Left lung (tissue), 10 donors: ENCODE results near the gene PPP2R5D. TPM values are rescaled to one million over a fixed set of nuclear protein-coding genes. Genes with fewer than 3 reads are reported as not detected.
"Not testable (repeated sequence)": the region's sequence is repeated elsewhere in the genome, so short reads cannot be mapped to it uniquely, and the experiment has no call there.

Experiments
- ATAC-seq: fragments of 200-7000 bp; cut with Tn5 transposase; one replicate; pipeline ENCODE4 v1.9.1; 2020; ENCODE audit warnings: moderate library complexity
- DNase-seq, 4 donors: peaks; one replicate each; pipeline ENCODE4 v3.0.0-alpha.2; 2013 to 2020
- H3K27ac ChIP-seq, 2 donors: fragments of 200-600 bp; sonication (generic) in 1 of 2; one replicate each; pipeline versions ENCODE4 v1.5.0 to v1.8.0; 2020 to 2021
- H3K27me3 ChIP-seq, 2 donors: fragments of 200-600 bp; sonication (generic) in 1 of 2; one replicate each; pipeline versions ENCODE4 v1.5.0 to v1.8.0; 2020 to 2021
- H3K36me3 ChIP-seq, 2 donors: fragments of 200-600 bp; sonication (generic) in 1 of 2; one replicate each; pipeline versions ENCODE4 v1.5.0 to v1.8.0; 2020 to 2021
- H3K4me1 ChIP-seq, 2 donors: fragments of 200-600 bp; one replicate each; pipeline ENCODE4 v1.8.0; 2021
- H3K4me3 ChIP-seq, 2 donors: fragments of 200-600 bp; sonication (generic) in 1 of 2; one replicate each; pipeline versions ENCODE4 v1.5.0 to v1.8.0; 2020 to 2021; ENCODE audit warnings: mild to moderate bottlenecking in 1 of 2
- H3K9me3 ChIP-seq, 2 donors: fragments of 200-600 bp; sonication (generic) in 1 of 2; one replicate each; pipeline versions ENCODE4 v1.5.0 to v1.8.0; 2020 to 2021
- CTCF ChIP-seq, 2 donors: fragments of 200-600 bp; sonication (generic) in 1 of 2; IDR thresholded peaks; one replicate each; pipeline versions ENCODE4 v1.5.0 to v1.8.0; 2021; ENCODE audit warnings: antibody characterized with exemption in 2 of 2
- intact Hi-C, 2 donors: fragments of 100-400 bp; cut with DNase I; formaldehyde crosslinking; loops; one replicate each; pipeline versions ENCODE4 v1.11.2 to v1.14.2; 2022
- polyA plus RNA-seq, 6 donors: library from polyadenylated mRNA; unstranded; fragments of 120-200 nt; gene quantifications; one replicate each; pipeline ENCODE4 v1.2.1, GENCODE V29; 2013; ENCODE audit not compliant: insufficient read length in 6 of 6
- total RNA-seq, 2 donors: library from RNA; stranded (reverse); fragmentation: NEBNext Ultra II Directional; extraction: Animal tissue kit (Norgen Biotek cat#: 25700); gene quantifications; one replicate each; pipeline ENCODE4 v1.2.1, GENCODE V29; 2021
- donor health status: DM: no; HTN: yes; CAD: no.
- donor health status: DM: no; HTN: no; CAD: no.

The PPP2R5D gene
- total and polyA plus RNA-seq, 8 donors, result 30.0 to 76.3 (median 62.3) TPM

GRCh38 chr6:42937548-42938427, 46.6 kb upstream of the PPP2R5D start:
- DNase-seq, result peak in 1 of 4 donors; percentile 41
- Histone ChIP-seq H3K9me3 (no peaks in the 10 kb centered on the region), H3K4me3 (no peak overlapping the region), H3K36me3 (peaks cover 0 to 89% of the 10 kb centered on the region in 2 donors), H3K27ac (no peak overlapping the region), H3K27me3 (no peaks in the 10 kb centered on the region), H3K4me1 (peaks cover 0 to 31% of the 10 kb centered on the region in 2 donors)
- no peak for ATAC-seq
- no peak for TF ChIP-seq CTCF (IDR thresholded peaks at IDR 0.05)
- intact Hi-C loops, result no loop called here

GRCh38 chr6:42938428-42938796, 46.0 kb upstream of the PPP2R5D start:
- DNase-seq (no peak), ATAC-seq (no peak)
- Histone ChIP-seq H3K36me3 (peaks cover 0 to 96% of the 10 kb centered on the region in 2 donors), H3K27me3 (no peaks in the 10 kb centered on the region), H3K27ac (no peak overlapping the region), H3K9me3 (no peaks in the 10 kb centered on the region), H3K4me3 (no peak overlapping the region), H3K4me1 (peaks cover 0 to 25% of the 10 kb centered on the region in 2 donors)
- no peak for TF ChIP-seq CTCF (IDR thresholded peaks at IDR 0.05)
- intact Hi-C loops, result no loop called here

GRCh38 chr6:42938987-42939809, 45.2 kb upstream of the PPP2R5D start:
- intact Hi-C loops, result no loop called here
- H3K27ac ChIP-seq, result no peak overlapping the region
- ATAC-seq (no peak), DNase-seq (peak in 1 of 4 donors; percentile 39)
- peaks cover 0 to 17% of the 10 kb centered on the region in 2 donors for H3K4me1 ChIP-seq
- TF ChIP-seq CTCF (IDR thresholded peaks at IDR 0.05), result no peak
- peaks cover 0 to 100% of the 10 kb centered on the region in 2 donors for H3K36me3 ChIP-seq
- no peaks in the 10 kb centered on the region for H3K27me3 ChIP-seq
- no peaks in the 10 kb centered on the region for H3K9me3 ChIP-seq
- no peak overlapping the region for H3K4me3 ChIP-seq

GRCh38 chr6:42939810-42940167, 44.6 kb upstream of the PPP2R5D start:
- Histone ChIP-seq H3K27ac (no peak overlapping the region), H3K4me1 (peaks cover 0 to 11% of the 10 kb centered on the region in 2 donors), H3K27me3 (no peaks in the 10 kb centered on the region), H3K9me3 (no peaks in the 10 kb centered on the region), H3K4me3 (no peak overlapping the region), H3K36me3 (peaks cover 0 to 100% of the 10 kb centered on the region in 2 donors)
- intact Hi-C loops, result no loop called here
- TF ChIP-seq CTCF (IDR thresholded peaks at IDR 0.05), result no peak
- no peak for DNase-seq
- no peak for ATAC-seq

GRCh38 chr6:42940493-42941045, 43.8 kb upstream of the PPP2R5D start:
- Histone ChIP-seq H3K27me3 (no peaks in the 10 kb centered on the region), H3K4me3 (no peak overlapping the region), H3K27ac (no peak overlapping the region), H3K36me3 (peaks cover 0 to 100% of the 10 kb centered on the region in 2 donors), H3K4me1 (peaks cover 0 to 3% of the 10 kb centered on the region in 2 donors), H3K9me3 (no peaks in the 10 kb centered on the region)
- DNase-seq, result peak in 1 of 4 donors; percentile 37
- no peak for TF ChIP-seq CTCF (IDR thresholded peaks at IDR 0.05)
- intact Hi-C loops, result no loop called here
- no peak for ATAC-seq

GRCh38 chr6:42941356-42941755, 43.0 kb upstream of the PPP2R5D start:
- peak; percentile 81 for ATAC-seq
- intact Hi-C loops, H3K4me3 ChIP-seq, H3K4me1 ChIP-seq, H3K9me3 ChIP-seq, H3K27ac ChIP-seq, H3K27me3 ChIP-seq: not testable (repeated sequence)
- peak in 1 of 4 donors; percentile 53 for DNase-seq
- peaks cover 0 to 100% of the 10 kb centered on the region in 2 donors for H3K36me3 ChIP-seq
